Stomach (tissue), 9 donors: Measurements from ENCODE around the gene KIF2A. TPM values are rescaled to one million over a fixed set of nuclear protein-coding genes. Genes with fewer than 3 reads are reported as not detected.

Experiments used
- DNase-seq, 2 donors: peaks; one replicate each; pipeline versions ENCODE4 v3.0.0 to v3.0.0-alpha.2; 2013 to 2019
- H3K27ac ChIP-seq, 5 donors: fragments of 200-600 bp in 4 of 5; sonication (generic) in 4 of 5; one replicate each; pipeline ENCODE4 v1.5.1; 2013 to 2019; ENCODE audit warnings: mild to moderate bottlenecking in 1 of 5, moderate library complexity in 1 of 5
- H3K27me3 ChIP-seq, 3 donors: fragments of 200-600 bp; sonication (generic); one replicate each; pipeline ENCODE4 v1.5.1; 2017 to 2019; ENCODE audit warnings: mixed run types in 1 of 3
- H3K36me3 ChIP-seq, 4 donors: fragments of 200-600 bp; sonication (generic); 1 replicate in 3 of 4; 2 replicates in 1 of 4; pipeline ENCODE4 v1.5.1; 2016 to 2019
- H3K4me1 ChIP-seq, 4 donors: fragments of 200-600 bp; sonication (generic); one replicate each; pipeline ENCODE4 v1.5.1; 2016 to 2019
- H3K4me3 ChIP-seq, 4 donors: fragments of 200-600 bp; sonication (generic) in 3 of 4; one replicate each; pipeline ENCODE4 v1.5.1; 2016 to 2019; ENCODE audit warnings: mild to moderate bottlenecking in 1 of 4
- H3K9me3 ChIP-seq, 4 donors: fragments of 200-600 bp; sonication (generic); one replicate each; pipeline ENCODE4 v1.5.1; 2016 to 2019
- CTCF ChIP-seq, 7 experiments: fragments of 450-650 bp in 4 of 7; fragments of 200-600 bp in 3 of 7; sonication (generic) in 3 of 7; IDR thresholded peaks; one replicate each; pipeline ENCODE4 v1.5.1; 2016 to 2019; ENCODE audit warnings: antibody characterized with exemption in 7 of 7, control low read depth in 2 of 7, mild to moderate bottlenecking in 1 of 7
- EP300 ChIP-seq: sonication (generic); formaldehyde crosslinking; IDR thresholded peaks from one replicate; pipeline ENCODE4 v1.6.1; 2017; ENCODE audit warnings: antibody characterized with exemption
- POLR2A ChIP-seq, 4 donors: fragments of 450-650 bp; IDR thresholded peaks; one replicate each; pipeline ENCODE4 v1.6.1; 2016; ENCODE audit warnings: antibody characterized with exemption in 4 of 4, control low read depth in 2 of 4, mild to moderate bottlenecking in 1 of 4, moderate library complexity in 1 of 4
- POLR2AphosphoS5 ChIP-seq, 3 donors: sonication (generic); formaldehyde crosslinking; IDR thresholded peaks; one replicate each; pipeline ENCODE4 v1.6.1; 2016; ENCODE audit warnings: antibody characterized with exemption in 3 of 3
- WGBS, 5 donors: extraction: QIAGEN DNeasy Blood & Tissue Kit in 3 of 5; methylation state at CpG; one replicate each; pipeline versions ENCODE4 v1.1.5 to v1.1.7; 2013 to 2018; 5-methylcytosine and 5-hydroxymethylcytosine counted together
- intact Hi-C: fragments of 100-400 bp; cut with DNase I; formaldehyde crosslinking; loops from one replicate; pipeline ENCODE4 v1.15.1; 2023; ENCODE audit warnings: low total_unique reads
- polyA plus RNA-seq, 3 donors: library from polyadenylated mRNA; stranded (reverse); fragments of 200-250 nt; gene quantifications; one replicate each; pipeline ENCODE4 v1.2.3, GENCODE V29; 2013
- total RNA-seq, 5 donors: library from RNA; depleted of rRNA; stranded (reverse); fragments of >200 nt; gene quantifications; one replicate each; pipeline versions ENCODE4 v1.1.0 to v1.2.3, GENCODE V29; 2014 to 2016
- donor health status: healthy with polysubstance abuse.
- donor health status: Bipolar disorder and iron deficiency.
- donor health status: healthy.

The KIF2A gene
- total and polyA plus RNA-seq, 8 donors = 2.6 to 61.3 (median 9.9) TPM

GRCh38 chr5:62342476-62342837 is 36.5 kb downstream of the KIF2A start:
- Histone ChIP-seq H3K36me3 (peaks cover 0 to 4% (median under 1%) of the 10 kb centered on the region in 4 donors), H3K4me1 (peaks cover 0 to 8% (median 0%) of the 10 kb centered on the region in 4 donors), H3K9me3 (no peaks in the 10 kb centered on the region), H3K4me3 (no peak overlapping the region), H3K27ac (no peak overlapping the region), H3K27me3 (no peaks in the 10 kb centered on the region)
- 94 to 100% (median 98%) methylated on average over 2 of the region's 2 CpGs for WGBS, 5 donors
- TF ChIP-seq EP300 (no peak), CTCF (IDR thresholded peaks at IDR 0.05) (no peak), POLR2A (IDR thresholded peaks at IDR 0.05) (no peak), POLR2AphosphoS5 (IDR thresholded peaks at IDR 0.05) (no peak)
- DNase-seq = no peak
- intact Hi-C loops = no loop called here

GRCh38 chr5:62343428-62343827 is 37.4 kb downstream of the KIF2A start:
- Histone ChIP-seq H3K9me3 (no peaks in the 10 kb centered on the region), H3K4me1 (peaks cover 0 to 8% (median 0%) of the 10 kb centered on the region in 4 donors), H3K36me3 (peaks cover 0 to 12% (median 9%) of the 10 kb centered on the region in 4 donors), H3K4me3 (no peak overlapping the region), H3K27ac (no peak overlapping the region), H3K27me3 (no peaks in the 10 kb centered on the region)
- DNase-seq = no peak
- intact Hi-C loops = no loop called here
- WGBS, 5 donors = 86 to 100% (median 95%) methylated on average over 1 of the region's 1 CpG
- TF ChIP-seq CTCF (IDR thresholded peaks at IDR 0.05) (no peak), POLR2A (IDR thresholded peaks at IDR 0.05) (no peak), POLR2AphosphoS5 (IDR thresholded peaks at IDR 0.05) (no peak), EP300 (no peak)

DNA sequence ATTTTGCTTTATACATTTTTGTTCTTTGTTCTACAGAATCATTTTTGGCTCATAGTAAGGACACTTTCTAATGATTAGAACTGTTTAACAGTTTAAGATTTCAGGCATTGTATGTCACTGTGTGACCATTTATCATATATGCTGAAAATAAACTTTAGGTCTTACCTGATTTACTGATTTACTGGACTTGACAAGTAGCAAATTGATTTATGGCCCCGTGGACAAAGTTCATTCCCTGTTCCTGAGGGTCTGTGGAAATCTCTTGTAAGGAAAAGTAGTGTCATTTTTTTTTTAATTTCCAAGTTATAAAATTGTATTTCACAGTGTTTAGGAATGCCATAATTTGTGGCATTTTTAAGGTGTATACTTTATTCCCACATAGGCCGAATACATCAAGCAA is 40.7 kb downstream of the KIF2A start:
- Histone ChIP-seq H3K4me3 (no peak overlapping the region), H3K27ac (no peak overlapping the region), H3K4me1 (peaks cover 0 to 8% (median 0%) of the 10 kb centered on the region in 4 donors), H3K9me3 (no peaks in the 10 kb centered on the region), H3K36me3 (peaks cover 4 to 42% (median 34%) of the 10 kb centered on the region in 4 donors), H3K27me3 (no peaks in the 10 kb centered on the region)
- intact Hi-C loops = no loop called here
- no peak for DNase-seq
- 88 to 96% (median 93%) methylated on average over 2 of the region's 2 CpGs for WGBS, 5 donors
- TF ChIP-seq CTCF (IDR thresholded peaks at IDR 0.05) = no peak

- no peaks in the 10 kb centered on the region for H3K4me1 ChIP-seq
- intact Hi-C loops = no loop called here
- 75 to 91% (median 78%) methylated on average over 1 of the region's 1 CpG for WGBS, 5 donors
- no peak for DNase-seq
- H3K27me3 ChIP-seq = no peaks in the 10 kb centered on the region
- no peak overlapping the region for H3K27ac ChIP-seq
- TF ChIP-seq POLR2AphosphoS5 (IDR thresholded peaks at IDR 0.05) = no peak
- no peak for TF ChIP-seq EP300
- TF ChIP-seq POLR2A (IDR thresholded peaks at IDR 0.05) = no peak
- TF ChIP-seq CTCF (IDR thresholded peaks at IDR 0.05) = no peak
- no peaks in the 10 kb centered on the region for H3K9me3 ChIP-seq
- H3K4me3 ChIP-seq = no peak overlapping the region
- peaks cover 4 to 54% (median 45%) of the 10 kb centered on the region in 4 donors for H3K36me3 ChIP-seq
These were observed 41.9 kb downstream of the KIF2A start for GRCh38 chr5:62347928-62348327.
